PC-9 (cell line): ENCODE measurements around the gene TBC1D22A.

ENCODE experiments used
- EZH2 ChIP-seq: fragments of 200-600 bp; sonication (generic); IDR thresholded peaks from 2 replicates; pipeline ENCODE4 v1.8.0; 2017; ENCODE audit warnings: antibody characterized with exemption, low read depth
- TF ChIP-seq, protein P1 (sequence below): fragments of 200-600 bp; sonication (generic); conservative IDR thresholded peaks from 2 replicates; pipeline ENCODE4 v1.6.1; 2017; ENCODE audit warnings: mixed run types, antibody characterized with exemption, mild to moderate bottlenecking, moderate library complexity

DNA sequence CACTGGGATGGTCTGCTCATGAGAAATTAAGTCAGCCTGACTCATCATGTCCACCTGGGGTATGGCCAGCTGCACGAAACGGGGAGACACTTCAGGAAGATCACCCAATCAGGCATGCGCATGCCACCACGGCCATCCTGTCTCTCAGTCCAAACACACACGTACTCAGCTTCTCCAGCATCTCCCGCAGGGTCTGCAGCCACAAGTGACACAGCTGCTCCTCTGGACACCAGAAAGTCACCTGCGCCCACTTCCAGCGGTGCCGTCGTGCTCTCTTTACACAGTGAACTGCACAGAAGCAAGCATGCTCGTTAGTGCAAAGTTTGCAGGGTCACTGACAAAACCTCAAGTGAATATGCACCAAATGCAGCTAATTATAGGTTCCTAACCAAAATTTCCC, 42.5 kb upstream of the TBC1D22A start:
- TF ChIP-seq, protein P1, sequence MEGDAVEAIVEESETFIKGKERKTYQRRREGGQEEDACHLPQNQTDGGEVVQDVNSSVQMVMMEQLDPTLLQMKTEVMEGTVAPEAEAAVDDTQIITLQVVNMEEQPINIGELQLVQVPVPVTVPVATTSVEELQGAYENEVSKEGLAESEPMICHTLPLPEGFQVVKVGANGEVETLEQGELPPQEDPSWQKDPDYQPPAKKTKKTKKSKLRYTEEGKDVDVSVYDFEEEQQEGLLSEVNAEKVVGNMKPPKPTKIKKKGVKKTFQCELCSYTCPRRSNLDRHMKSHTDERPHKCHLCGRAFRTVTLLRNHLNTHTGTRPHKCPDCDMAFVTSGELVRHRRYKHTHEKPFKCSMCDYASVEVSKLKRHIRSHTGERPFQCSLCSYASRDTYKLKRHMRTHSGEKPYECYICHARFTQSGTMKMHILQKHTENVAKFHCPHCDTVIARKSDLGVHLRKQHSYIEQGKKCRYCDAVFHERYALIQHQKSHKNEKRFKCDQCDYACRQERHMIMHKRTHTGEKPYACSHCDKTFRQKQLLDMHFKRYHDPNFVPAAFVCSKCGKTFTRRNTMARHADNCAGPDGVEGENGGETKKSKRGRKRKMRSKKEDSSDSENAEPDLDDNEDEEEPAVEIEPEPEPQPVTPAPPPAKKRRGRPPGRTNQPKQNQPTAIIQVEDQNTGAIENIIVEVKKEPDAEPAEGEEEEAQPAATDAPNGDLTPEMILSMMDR, result no peak
- no peak for TF ChIP-seq EZH2
